ENCODE measurements around the gene SCARF2.

- no peak for TF ChIP-seq POLR2A (IDR thresholded peaks at IDR 0.05)
- no peak for TF ChIP-seq CTCF (IDR thresholded peaks at IDR 0.05)
These were observed 11.9 kb downstream of the SCARF2 start for GRCh38 chr22:20425566-20426258.

Data from testis (tissue), 2 donors.